Spleen (tissue), 11 donors: ENCODE data around the gene GHRH. TPM values are rescaled to one million over a fixed set of nuclear protein-coding genes. Genes with fewer than 3 reads are reported as not detected.

ENCODE experiments used
- DNase-seq: peaks from one replicate; pipeline ENCODE4 v3.0.0-alpha.2; 2020
- H3K27ac ChIP-seq, 8 donors: fragments of 200-600 bp; sonication (generic) in 7 of 8; 1 replicate in 4 of 8; 2 replicates in 4 of 8; pipeline versions ENCODE4 v1.5.0 to v1.8.0; 2016 to 2021; ENCODE audit warnings: inconsistent platforms in 4 of 8, mild to moderate bottlenecking in 4 of 8, moderate library complexity in 1 of 8
- H3K27me3 ChIP-seq, 7 donors: fragments of 200-600 bp; sonication (generic) in 6 of 7; replicated peaks in 1 of 7; 1 replicate in 4 of 7; 2 replicates in 3 of 7; pipeline versions ENCODE4 v1.5.0 to v1.8.0; 2016 to 2021; ENCODE audit warnings: inconsistent platforms in 3 of 7, mild to moderate bottlenecking in 1 of 7
- H3K36me3 ChIP-seq, 6 donors: fragments of 200-600 bp; sonication (generic) in 5 of 6; 1 replicate in 4 of 6; 2 replicates in 2 of 6; pipeline versions ENCODE4 v1.5.0 to v1.8.0; 2016 to 2021; ENCODE audit warnings: inconsistent platforms in 2 of 6
- H3K4me1 ChIP-seq, 6 donors: fragments of 200-600 bp; sonication (generic) in 5 of 6; 1 replicate in 3 of 6; 2 replicates in 3 of 6; pipeline versions ENCODE4 v1.5.0 to v1.8.0; 2016 to 2021; ENCODE audit warnings: inconsistent platforms in 3 of 6
- H3K4me3 ChIP-seq, 8 donors: fragments of 200-600 bp; sonication (generic) in 7 of 8; 1 replicate in 4 of 8; 2 replicates in 4 of 8; pipeline versions ENCODE4 v1.5.0 to v1.8.0; 2016 to 2021; ENCODE audit warnings: inconsistent platforms in 4 of 8, mild to moderate bottlenecking in 4 of 8, moderate library complexity in 2 of 8
- H3K9me3 ChIP-seq, 8 donors: fragments of 200-600 bp; sonication (generic) in 7 of 8; 1 replicate in 4 of 8; 2 replicates in 4 of 8; pipeline versions ENCODE4 v1.5.0 to v1.8.0; 2016 to 2021; ENCODE audit warnings: inconsistent platforms in 4 of 8
- POLR2A ChIP-seq, 3 donors: fragments of 450-650 bp; IDR thresholded peaks; one replicate each; pipeline ENCODE4 v1.5.1; 2017; ENCODE audit warnings: antibody characterized with exemption in 3 of 3, mild to moderate bottlenecking in 1 of 3
- POLR2AphosphoS5 ChIP-seq, 3 donors: sonication (generic); formaldehyde crosslinking; IDR thresholded peaks; one replicate each; pipeline ENCODE4 v1.5.1; 2017; ENCODE audit warnings: antibody characterized with exemption in 3 of 3
- WGBS, 5 donors: extraction: QIAGEN DNeasy Blood & Tissue Kit in 3 of 5; methylation state at CpG; one replicate each; pipeline versions ENCODE4 v1.1.5 to v1.1.7; 2013 to 2018; 5-methylcytosine and 5-hydroxymethylcytosine counted together
- intact Hi-C: fragments of 100-400 bp; cut with DNase I; formaldehyde crosslinking; loops from one replicate; pipeline ENCODE4 v1.15.0; 2023; ENCODE audit warnings: low total_unique reads
- polyA plus RNA-seq, 3 donors: library from polyadenylated mRNA; stranded (reverse); fragments of 200-250 nt; gene quantifications; one replicate each; pipeline ENCODE4 v1.2.1, GENCODE V29; 2013
- total RNA-seq, 7 donors: library from RNA; depleted of rRNA in 3 of 7; stranded (reverse); fragments of >200 nt in 3 of 7; fragmentation: NEBNext Ultra II Directional in 4 of 7; extraction: Animal tissue kit (Norgen Biotek cat#: 25700) in 4 of 7; gene quantifications; one replicate each; pipeline versions ENCODE4 v1.1.0 to v1.2.1, GENCODE V29; 2016 to 2021
- TF ChIP-seq, protein P1 (sequence below), 11 experiments: fragments of 200-600 bp in 7 of 11; fragments of 450-650 bp in 4 of 11; sonication (generic) in 4 of 11; IDR thresholded peaks in 8 of 11; conservative IDR thresholded peaks in 3 of 11; 1 replicate in 7 of 11; 2 replicates in 4 of 11; pipeline versions ENCODE4 v1.4.0 to v1.8.0; 2016 to 2021; ENCODE audit warnings: antibody characterized with exemption in 11 of 11, inconsistent platforms in 4 of 11, mild to moderate bottlenecking in 1 of 11
- donor health status: healthy with polysubstance abuse.
- donor health status: DM: no; HTN: no; CAD: no; lungs with moderate emphysema.
- donor health status: DM: no; HTN: no; CAD: no.
- donor health status: Bipolar disorder and iron deficiency.
- donor health status: healthy.
- donor health status: DM: no; HTN: no; CAD: no.
- donor health status: DM: yes; HTN: yes; CAD: no.

The GHRH gene
- total and polyA plus RNA-seq, 10 donors = not detected

GRCh38 chr20:37209661-37210314, 51.8 kb downstream of the GHRH start:
- H3K36me3 ChIP-seq = peaks cover 6 to 100% (median 98%) of the 10 kb centered on the region in 6 donors
- no peak overlapping the region for H3K4me3 ChIP-seq
- no peak for DNase-seq
- no peak overlapping the region for H3K27ac ChIP-seq
- H3K4me1 ChIP-seq = no peaks in the 10 kb centered on the region
- TF ChIP-seq POLR2AphosphoS5 (IDR thresholded peaks at IDR 0.05) (no peak), POLR2A (IDR thresholded peaks at IDR 0.05) (no peak)
- TF ChIP-seq, protein P1, sequence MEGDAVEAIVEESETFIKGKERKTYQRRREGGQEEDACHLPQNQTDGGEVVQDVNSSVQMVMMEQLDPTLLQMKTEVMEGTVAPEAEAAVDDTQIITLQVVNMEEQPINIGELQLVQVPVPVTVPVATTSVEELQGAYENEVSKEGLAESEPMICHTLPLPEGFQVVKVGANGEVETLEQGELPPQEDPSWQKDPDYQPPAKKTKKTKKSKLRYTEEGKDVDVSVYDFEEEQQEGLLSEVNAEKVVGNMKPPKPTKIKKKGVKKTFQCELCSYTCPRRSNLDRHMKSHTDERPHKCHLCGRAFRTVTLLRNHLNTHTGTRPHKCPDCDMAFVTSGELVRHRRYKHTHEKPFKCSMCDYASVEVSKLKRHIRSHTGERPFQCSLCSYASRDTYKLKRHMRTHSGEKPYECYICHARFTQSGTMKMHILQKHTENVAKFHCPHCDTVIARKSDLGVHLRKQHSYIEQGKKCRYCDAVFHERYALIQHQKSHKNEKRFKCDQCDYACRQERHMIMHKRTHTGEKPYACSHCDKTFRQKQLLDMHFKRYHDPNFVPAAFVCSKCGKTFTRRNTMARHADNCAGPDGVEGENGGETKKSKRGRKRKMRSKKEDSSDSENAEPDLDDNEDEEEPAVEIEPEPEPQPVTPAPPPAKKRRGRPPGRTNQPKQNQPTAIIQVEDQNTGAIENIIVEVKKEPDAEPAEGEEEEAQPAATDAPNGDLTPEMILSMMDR (IDR thresholded peaks at IDR 0.05 in 8 of 11, conservative IDR thresholded peaks at IDR 0.05 in 3 of 11) = no peak
- intact Hi-C loops = no loop called here
- 87 to 94% (median 93%) methylated on average over 6 of the region's 6 CpGs for WGBS, 5 donors
- H3K9me3 ChIP-seq = no peaks in the 10 kb centered on the region
- no peaks in the 10 kb centered on the region for H3K27me3 ChIP-seq

- no peaks in the 10 kb centered on the region for H3K27me3 ChIP-seq
- no peak overlapping the region for H3K27ac ChIP-seq
- 94 to 98% (median 97%) methylated on average over 3 of the region's 3 CpGs for WGBS, 5 donors
- H3K36me3 ChIP-seq = peaks cover 10 to 100% (median 98%) of the 10 kb centered on the region in 6 donors
- H3K4me1 ChIP-seq = no peaks in the 10 kb centered on the region
- intact Hi-C loops = no loop called here
- TF ChIP-seq POLR2A (IDR thresholded peaks at IDR 0.05) = no peak
- TF ChIP-seq, protein P1 (IDR thresholded peaks at IDR 0.05 in 8 of 11, conservative IDR thresholded peaks at IDR 0.05 in 3 of 11) = no peak
- no peak for TF ChIP-seq POLR2AphosphoS5 (IDR thresholded peaks at IDR 0.05)
- H3K9me3 ChIP-seq = no peaks in the 10 kb centered on the region
- DNase-seq = no peak
- H3K4me3 ChIP-seq = no peak overlapping the region
Measured at GRCh38 chr20:37209193-37209592, 52.4 kb downstream of the GHRH start.

DNA sequence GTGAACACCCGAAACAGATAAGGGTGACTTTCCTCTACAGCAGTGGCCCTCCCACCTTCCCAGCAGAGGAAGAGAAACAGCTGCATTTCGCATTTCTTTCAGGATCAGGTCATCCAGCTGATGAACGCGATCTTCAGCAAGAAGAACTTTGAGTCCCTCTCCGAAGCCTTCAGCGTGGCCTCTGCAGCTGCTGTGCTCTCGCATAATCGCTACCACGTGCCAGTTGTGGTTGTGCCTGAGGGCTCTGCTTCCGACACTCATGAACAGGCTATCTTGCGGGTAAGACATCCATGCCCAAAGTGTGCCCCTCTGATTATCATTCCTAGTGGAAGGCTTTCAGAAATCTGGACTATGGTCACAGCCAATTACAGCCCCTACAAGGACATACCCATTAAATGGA, 54.4 kb downstream of the GHRH start:
- intact Hi-C loops = no loop called here
- Histone ChIP-seq H3K9me3 (no peaks in the 10 kb centered on the region), H3K4me1 (peaks cover 0 to 6% (median under 1%) of the 10 kb centered on the region in 6 donors), H3K36me3 (peaks cover 15 to 100% (median 92%) of the 10 kb centered on the region in 6 donors), H3K27me3 (no peaks in the 10 kb centered on the region), H3K4me3 (no peak overlapping the region), H3K27ac (no peak overlapping the region)
- DNase-seq = no peak
- TF ChIP-seq POLR2A (IDR thresholded peaks at IDR 0.05) (no peak), POLR2AphosphoS5 (IDR thresholded peaks at IDR 0.05) (no peak)
- TF ChIP-seq, protein P1 (IDR thresholded peaks at IDR 0.05 in 8 of 11, conservative IDR thresholded peaks at IDR 0.05 in 3 of 11) = no peak
- 95 to 98% (median 95%) methylated on average over 11 of the region's 11 CpGs for WGBS, 5 donors

- no peaks in the 10 kb centered on the region for H3K9me3 ChIP-seq
- TF ChIP-seq POLR2AphosphoS5 (IDR thresholded peaks at IDR 0.05) = no peak
- TF ChIP-seq, protein P1 (IDR thresholded peaks at IDR 0.05 in 8 of 11, conservative IDR thresholded peaks at IDR 0.05 in 3 of 11) = no peak
- no peak for TF ChIP-seq POLR2A (IDR thresholded peaks at IDR 0.05)
- H3K36me3 ChIP-seq = peaks cover 15 to 100% (median 91%) of the 10 kb centered on the region in 6 donors
- peaks cover 0 to 12% (median 5%) of the 10 kb centered on the region in 6 donors for H3K4me1 ChIP-seq
- 86 to 91% (median 88%) methylated on average over 2 of the region's 2 CpGs for WGBS, 5 donors
- no peaks in the 10 kb centered on the region for H3K27me3 ChIP-seq
- no peak overlapping the region for H3K4me3 ChIP-seq
- intact Hi-C loops = no loop called here
- DNase-seq = no peak
- no peak overlapping the region for H3K27ac ChIP-seq
Measured at GRCh38 chr20:37205794-37206193, 55.8 kb downstream of the GHRH start.
